Stimulated activated CD4-positive, alpha-beta T cell treated with anti-CD3 and anti-CD28 coated beads, Interleukin-15, amount 100 ng/mL, for 1 hour (primary cell): ENCODE data around the gene GNB1L.

Experiments
- DNase-seq, 2 donors: peaks; one replicate each; pipeline ENCODE4 v3.0.0-alpha.2; 2020; ENCODE audit warnings: low read depth in 1 of 2, low spot score in 1 of 2

The GNB1L gene

GRCh38 chr22:19753090-19753842 is 101.4 kb downstream of the GNB1L start:
- DNase-seq: no peak

- DNase-seq: no peak
These were observed 103.0 kb downstream of the GNB1L start for GRCh38 chr22:19751497-19752245.

DNA sequence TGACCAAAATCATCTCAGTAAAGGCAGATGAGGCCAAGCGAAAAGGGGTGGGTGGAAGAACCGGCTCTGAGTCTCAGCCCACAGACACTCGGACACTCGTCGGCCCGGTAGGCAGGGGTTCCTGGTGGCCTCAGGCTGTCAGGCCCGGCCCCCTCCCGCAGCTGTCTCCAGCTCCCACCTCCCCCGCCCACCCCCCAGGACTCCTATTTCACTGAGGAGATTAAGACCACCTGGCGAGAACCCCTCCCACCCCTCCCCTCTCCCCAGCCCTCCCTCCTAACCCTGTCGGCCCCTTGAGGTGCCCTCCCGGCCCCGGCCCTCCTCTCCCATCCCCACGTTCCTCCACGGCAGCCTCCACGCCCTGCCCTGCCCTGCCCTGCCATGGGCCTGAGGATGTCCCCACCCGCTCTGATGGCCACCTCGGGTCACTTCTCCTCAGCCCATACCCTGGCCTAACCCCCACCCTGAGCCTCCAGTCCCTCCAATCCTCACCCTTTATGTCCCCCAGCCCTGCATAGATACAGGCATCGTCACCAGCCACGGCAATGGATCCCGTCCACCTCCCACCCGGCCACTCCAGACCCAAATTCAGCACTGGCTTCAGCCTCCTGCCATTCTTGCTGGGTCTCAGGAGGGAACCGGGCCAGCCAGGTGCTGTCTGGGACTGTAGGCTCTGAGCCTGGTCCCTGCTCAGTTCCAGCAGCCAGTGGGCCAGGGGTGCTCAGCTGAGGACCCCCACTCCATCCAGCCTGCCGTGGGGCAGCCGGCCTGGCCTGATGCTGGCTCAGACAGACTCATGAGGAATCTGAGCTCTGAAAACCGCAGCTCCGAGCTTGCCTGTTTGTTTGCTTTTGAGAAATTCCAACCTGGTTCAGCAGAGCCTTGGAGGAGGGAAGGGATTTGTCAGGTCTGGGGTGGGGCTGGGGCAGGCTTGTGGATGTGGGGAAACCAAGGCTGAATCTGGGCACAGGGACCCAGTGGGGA is 103.9 kb downstream of the GNB1L start:
- DNase-seq: no peak

GRCh38 chr22:19749876-19750275 is 104.8 kb downstream of the GNB1L start:
- no peak for DNase-seq

DNA sequence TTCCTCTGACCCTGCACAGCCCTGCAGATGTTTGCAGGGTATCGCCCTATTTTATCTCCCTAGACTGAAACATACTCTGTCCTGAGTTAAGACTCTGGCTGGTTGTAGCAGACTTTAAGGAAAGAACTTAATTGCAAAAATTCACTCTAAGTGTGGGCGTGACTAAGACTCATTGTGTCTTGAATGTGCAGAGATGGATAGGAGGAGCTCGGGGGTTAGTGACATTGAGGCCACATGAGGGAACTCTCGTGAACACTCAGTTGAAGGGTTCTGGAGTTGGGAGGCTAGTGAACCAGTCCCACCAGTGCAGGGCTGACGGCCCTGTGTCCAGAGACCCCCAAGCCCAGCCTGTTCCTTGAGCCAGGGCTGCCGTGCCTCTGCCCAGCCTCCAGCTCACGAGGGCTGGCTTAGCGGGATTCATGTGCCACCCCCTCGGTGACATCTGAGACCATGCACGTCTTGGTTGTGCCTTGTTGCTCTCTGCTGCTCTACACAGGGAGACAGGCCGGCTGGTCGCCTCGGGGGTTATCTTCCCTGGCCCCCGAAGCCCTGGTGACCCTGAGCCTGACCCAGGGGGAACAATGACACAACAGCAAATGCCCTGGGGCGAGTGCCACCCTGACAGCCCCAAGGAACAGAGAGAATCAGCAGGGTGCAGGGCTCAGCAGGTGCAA is 105.5 kb downstream of the GNB1L start:
- no peak for DNase-seq

DNA sequence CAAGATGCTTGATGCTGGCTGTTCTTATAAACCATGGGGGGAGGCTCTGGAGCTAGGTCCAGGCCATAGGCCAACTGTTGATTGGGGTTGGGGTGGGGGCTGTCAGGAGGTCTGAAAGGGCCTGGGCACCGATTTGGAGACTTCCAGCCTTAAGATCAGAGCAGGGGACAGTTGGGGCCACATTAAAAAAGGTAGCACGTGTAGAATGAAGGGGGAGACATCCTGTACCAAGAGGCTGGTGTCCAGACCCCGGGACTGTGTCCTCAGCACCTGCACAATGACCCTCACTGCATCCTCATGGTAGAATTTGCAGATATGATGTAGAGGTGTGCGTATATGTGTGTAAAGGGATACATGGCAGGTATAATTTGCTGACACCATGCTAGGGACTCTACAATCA is 106.5 kb downstream of the GNB1L start:
- DNase-seq: no peak

DNA sequence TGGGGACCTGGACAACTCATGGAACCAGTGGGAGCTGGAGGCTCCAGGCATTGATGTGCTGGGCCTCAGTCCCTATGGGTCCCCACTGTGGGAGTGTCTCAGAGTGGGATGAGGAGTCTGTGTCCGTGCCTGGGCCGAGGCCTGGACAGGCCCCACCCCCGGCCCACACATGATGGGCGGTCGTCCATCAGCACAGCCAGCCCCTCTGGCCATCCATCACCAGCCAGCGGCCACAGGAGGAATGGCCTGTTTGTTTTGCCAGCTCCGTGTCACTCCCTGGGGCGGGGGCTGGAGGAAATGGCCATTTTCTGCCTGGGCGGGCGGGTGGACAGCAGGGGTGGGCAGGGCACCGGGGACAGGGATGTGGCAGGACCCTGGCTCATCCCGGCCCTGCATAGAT is 107.1 kb downstream of the GNB1L start:
- no peak for DNase-seq

DNA sequence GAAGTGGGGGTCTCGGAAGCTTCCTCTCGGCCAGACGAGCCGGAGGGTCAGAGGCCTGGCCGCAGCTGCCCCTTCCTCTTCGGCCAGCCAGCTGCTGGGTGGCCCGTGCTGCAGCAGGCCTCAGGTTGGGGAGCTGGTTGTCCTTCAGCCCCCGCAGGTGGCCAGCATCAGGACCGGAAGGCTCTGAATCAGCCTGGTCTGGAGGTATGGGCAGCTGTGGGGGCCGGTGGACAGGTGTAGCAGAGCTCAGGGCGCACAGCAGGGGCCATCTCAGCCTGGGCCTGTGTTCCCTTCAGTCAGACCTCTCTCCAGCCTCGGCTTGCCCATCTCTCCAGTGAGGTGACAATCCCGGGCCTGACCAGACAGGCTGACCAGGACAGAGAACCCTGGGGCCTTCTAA is 107.9 kb downstream of the GNB1L start:
- no peak for DNase-seq

DNA sequence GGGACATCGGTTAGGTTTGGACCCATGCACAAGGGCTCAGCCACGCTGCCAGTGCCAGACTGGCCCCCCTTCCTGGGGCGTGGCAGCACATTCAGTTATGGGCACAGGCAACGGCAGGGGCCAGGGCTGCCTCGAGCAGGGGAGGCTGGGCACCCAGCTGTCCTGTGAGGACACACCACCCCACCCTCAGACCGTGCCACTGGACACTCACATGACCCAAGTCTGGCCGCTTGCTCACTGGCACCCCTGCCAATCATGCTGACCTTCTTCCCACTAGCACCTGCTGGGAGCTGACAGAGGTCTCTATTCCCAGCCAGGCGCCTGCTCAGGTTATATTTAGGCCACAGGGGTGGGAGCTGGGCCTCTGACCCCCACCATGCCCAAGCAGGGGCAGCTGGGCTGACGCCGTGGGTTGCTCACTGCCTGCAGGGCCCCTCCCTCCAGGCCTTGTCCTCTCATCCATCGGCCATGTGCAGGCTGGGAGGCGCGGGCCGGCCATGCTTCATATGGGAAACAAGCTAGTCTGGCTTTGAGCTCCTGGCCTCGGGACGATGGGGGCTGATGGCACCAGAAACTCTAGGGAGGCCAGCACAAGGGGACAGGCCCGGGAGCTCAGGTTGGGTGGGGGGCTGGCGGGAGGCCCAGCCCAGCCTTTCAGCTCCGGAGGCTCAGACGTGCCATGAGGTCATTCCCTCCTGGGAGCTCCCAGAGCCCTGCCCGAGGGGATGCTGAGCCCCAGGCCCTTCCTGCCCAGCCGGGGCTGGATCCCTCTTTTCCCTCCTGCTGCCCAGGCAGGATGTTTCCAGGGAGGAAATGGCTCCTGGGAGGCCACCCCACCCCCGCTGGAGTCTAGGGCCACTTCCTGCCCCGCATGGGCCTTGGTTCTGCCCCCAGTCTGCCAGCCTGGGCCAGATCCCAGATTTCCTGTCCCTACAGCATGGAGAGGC is 109.2 kb downstream of the GNB1L start:
- DNase-seq: no peak

DNA sequence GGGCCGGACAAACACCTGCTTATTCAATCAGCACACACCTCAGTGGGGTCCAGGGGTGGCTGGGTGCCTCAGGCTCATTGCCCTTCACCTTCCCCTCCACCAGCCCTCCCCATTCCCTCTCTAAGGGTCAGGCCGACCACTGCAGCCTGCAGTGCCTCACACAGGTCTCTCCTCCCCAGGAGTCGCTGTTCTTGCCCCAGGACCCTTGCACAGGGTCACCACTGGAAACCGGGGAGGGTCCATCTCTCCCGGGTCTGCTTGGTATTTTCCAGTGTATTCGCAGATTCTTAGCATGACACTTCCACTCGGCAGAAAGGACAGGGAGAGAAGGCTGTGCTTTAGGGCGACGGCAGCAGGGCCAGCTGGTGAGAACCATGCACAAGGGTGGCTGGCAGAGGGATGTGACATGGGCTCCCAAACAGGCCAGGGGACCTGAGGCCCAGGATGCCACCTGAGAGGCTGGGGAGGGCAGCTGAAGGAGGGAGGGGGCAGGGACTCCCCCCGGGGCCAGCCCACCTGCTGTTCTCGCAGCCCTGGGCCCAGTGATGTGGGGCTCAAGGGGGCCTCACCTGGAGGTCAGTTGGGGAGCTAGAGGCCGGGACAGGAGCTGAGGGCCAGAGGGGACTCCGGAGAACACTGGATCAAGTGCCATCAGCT is 110.2 kb downstream of the GNB1L start:
- DNase-seq: no peak

- no peak for DNase-seq
These were observed 111.0 kb downstream of the GNB1L start for GRCh38 chr22:19743651-19744050.

GRCh38 chr22:19743081-19743480 is 111.6 kb downstream of the GNB1L start:
- DNase-seq: no peak

- no peak for DNase-seq
These were observed 112.3 kb downstream of the GNB1L start for GRCh38 chr22:19742160-19743066.

- DNase-seq: no peak
These were observed 113.6 kb downstream of the GNB1L start for GRCh38 chr22:19741053-19741452.

- DNase-seq: no peak
These were observed 114.1 kb downstream of the GNB1L start for GRCh38 chr22:19740586-19740985.

GRCh38 chr22:19739911-19740449 is 114.7 kb downstream of the GNB1L start:
- DNase-seq: no peak

DNA sequence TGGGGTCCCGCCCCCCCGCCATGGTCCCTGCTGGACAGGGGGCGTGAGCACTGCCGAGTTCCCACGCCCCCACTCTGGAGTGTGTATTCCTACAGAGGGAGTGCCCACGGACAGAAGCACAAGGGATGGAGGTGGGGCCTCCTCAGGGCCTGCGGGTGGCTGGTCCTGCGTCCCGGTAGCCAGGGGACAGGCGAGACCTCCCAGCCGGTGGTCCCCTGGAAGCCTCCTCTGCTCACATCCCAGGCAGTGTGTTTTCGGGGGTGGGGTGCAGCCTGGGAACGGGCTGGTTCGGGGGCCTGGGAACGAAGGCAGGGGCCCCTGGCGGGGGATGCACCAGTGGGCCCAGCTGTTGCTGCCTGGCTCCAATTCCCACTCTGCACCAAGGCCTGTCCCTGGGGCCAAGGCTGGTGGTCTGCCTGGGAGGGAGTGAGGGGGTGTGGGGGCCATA is 115.2 kb downstream of the GNB1L start:
- no peak for DNase-seq
